Fibroblast of skin of right biceps (primary cell): Measurements from ENCODE around the gene EVI5.

ENCODE experiments used
- DNase-seq: peaks from one replicate; pipeline ENCODE4 v3.0.0-alpha.2; 2013

Gene EVI5

DNA sequence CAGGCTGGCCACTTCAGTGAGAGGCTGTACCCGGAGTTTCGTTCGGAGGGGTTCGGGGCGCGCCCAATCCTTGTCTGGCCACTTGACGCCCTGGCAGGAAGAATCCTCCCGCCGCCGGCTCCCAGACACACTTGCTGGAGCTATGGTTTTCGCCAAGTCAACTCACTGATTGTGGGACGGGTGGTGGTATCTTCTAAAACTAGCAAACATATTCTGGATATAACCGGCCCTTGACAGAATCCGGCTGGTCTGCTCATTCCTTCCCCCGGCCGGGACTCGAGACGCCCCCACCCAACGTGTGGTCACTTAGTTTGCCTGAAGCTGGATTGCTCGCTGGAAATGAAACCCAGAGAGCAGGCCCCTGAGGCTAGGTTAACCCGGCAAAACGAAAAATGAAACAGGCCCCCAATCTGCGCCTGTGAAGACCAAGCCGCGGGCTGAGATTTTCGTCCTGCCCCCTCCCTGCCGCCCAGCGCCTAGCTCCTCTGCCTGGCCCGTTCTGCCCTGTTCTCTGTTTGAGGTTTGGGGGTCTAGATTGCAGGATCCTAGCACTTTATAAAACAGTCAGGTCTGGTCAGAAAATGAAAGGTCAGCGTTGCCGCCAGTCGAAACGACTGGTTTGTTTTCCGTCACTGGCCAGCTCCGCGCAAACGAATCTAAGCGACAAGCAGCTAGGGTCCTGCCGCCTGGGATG lies 302.8 kb downstream of the EVI5 start:
- no peak for DNase-seq

DNA sequence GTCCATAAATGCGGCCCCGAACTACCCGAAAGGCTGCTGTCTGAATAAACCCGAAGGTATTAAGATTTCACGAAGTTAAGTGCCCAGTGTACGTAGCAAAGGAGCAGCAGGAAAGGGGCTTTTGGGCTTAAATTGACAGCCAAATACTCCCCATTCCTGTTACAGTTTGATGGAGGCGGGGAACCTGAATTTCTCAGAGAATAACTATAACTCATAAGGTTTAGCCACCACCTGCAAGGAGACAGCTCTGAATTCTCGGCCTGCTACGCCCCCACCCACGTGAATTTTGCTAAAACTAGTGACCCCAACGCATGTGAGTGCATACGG lies 303.3 kb downstream of the EVI5 start:
- DNase-seq, result no peak

DNA sequence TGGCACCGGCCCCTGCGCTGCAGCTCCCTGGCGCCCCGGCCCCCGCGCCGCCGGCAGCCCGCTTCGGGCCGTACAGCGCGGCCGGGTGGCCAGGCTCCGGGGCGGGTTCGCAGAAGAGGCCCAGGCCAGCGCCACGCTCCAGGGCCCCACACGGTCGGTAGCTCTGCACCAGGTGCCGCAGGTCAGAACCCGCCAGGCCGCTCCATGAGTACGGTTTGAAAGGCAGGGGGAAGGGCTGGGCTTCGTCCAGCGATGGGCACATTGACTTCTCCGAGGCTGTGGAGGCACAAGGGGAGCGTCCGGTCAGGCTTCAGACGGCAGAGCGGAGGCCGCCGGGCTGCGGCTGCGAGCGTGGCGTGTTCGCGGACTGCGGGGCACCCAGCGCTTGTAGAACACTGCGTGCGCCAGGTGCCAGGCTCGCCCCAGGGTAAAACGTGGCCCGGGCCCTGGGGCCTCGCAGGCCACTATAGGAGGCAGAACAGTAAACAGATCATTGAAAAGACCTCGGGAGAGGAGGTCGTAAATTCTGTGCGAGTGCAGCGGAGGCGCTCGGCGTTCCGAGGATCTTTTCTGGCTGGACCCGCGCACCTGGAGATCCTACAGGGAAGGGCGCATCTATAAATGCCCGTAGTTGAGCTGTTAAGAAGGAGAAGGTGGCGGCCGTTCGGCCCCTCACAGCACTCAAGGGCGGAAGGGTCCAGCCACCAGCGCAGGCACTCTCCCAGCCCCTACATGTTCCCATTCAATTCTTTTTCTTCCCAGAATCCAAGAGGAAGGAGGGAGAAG lies 303.9 kb downstream of the EVI5 start:
- no peak for DNase-seq

DNA sequence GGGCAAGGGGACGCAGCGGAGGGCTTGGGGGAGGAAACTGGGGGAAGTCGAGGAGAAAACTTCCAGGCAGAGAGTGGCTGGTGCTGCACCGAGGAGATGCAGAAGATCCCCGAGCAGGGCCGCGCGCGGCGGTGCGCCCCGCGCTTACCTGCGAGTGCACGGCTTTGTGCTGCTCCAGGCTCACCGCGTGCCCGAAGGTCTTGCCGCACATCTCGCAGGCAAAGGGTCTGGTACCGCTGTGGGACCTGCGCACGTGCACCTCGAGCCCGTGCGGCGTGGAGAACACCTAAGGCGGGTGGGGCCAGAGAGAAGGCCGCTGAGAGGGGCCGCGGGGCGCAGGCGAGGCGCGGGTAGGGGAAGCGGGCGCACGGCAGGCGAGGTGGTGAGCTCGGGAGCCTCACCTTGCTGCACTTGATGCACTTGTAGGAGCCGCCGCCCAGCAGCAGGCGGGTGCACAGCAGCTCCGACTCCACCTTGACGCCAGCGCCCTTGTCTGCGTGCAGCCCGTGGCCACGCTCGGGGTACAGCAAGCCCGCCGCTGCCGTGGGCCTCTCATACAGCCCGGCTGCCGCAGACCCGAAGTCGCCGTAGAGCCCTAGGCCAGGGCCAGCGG lies 304.6 kb downstream of the EVI5 start:
- no peak for DNase-seq

DNA sequence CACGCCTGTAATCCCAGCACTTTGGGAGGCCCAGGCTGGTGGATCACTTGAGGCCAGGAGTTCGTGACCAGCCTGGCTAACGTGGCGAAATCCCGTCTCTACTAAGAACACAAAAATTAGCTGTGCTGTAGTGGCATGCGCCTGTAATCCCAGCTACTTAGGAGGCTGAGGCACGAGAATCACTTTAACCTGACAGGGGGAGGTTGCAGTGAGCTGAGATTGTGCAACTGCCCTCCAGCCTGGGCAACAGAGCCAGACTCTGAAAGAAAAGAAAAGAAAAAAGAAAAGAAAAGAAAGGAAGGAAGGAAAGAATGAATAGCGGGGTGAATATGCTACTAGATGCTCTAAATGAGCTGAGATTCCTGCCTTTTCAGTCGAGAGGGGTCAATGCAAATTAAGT lies 305.3 kb downstream of the EVI5 start:
- DNase-seq, result no peak

DNA sequence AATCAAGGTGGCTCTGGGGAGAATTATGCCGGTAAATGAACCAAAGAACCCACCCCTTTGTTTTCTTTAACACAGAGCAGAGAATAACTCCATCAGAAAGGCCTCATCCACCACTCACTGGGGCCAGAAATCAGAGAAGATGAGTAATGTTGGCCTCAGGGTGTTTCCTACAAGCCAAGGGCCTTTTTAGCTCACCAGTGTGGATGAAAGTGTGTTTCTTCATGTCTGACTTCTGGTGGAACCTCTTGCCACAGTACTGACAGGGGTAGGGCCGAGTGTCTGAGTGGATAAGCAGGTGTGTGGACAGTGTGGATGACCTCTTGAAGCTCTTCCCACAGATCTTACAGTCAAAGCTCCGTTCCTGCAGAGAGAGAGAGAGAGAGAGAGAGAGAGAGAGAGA lies 306.5 kb downstream of the EVI5 start:
- no peak for DNase-seq

DNA sequence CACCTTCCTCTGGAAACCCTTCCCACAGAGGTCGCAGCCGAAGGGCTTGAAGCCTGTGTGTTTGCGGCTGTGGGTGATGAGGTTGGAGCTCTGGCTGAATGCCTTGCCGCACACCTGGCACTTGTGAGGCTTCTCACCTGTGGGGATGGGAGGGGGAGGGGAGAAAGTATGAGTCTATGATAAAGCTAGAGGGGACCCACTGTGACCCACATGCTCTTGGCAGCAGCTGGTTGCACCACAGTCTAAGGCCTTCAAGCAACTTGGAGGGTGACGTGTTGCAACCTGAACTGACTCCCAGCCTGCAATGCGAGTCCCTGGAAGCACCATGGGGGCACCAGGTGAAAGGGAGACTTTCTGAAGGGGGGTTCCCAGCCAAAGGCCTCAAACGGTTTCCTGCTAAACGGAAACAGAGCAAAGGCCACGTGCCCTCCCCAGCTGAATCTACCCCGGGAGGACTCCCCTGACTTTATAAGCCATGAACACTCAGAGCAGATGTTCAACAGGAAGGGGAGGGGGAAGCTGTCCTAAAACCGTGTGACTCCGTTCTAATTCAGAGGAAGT lies 308.8 kb downstream of the EVI5 start:
- DNase-seq, result no peak

DNA sequence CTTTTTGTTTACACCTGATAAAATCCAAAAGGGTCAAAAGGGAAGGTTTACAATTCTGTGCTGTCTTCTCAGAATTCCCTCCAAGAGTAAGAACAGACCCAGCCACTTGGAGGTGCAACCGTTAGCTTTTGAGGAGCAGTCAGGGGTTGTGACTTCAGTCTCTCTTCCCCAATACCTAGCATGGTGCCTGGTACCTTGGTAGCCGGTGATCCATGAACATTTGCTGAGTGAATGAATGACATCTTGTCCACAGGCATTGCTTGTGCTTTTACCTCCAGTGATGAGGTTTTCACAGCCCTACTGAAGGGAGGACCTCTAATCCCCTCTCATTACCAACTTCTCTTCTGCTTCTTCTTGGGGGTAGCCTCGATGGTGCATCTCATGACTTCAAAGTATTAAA lies 309.9 kb downstream of the EVI5 start:
- no peak for DNase-seq

DNA sequence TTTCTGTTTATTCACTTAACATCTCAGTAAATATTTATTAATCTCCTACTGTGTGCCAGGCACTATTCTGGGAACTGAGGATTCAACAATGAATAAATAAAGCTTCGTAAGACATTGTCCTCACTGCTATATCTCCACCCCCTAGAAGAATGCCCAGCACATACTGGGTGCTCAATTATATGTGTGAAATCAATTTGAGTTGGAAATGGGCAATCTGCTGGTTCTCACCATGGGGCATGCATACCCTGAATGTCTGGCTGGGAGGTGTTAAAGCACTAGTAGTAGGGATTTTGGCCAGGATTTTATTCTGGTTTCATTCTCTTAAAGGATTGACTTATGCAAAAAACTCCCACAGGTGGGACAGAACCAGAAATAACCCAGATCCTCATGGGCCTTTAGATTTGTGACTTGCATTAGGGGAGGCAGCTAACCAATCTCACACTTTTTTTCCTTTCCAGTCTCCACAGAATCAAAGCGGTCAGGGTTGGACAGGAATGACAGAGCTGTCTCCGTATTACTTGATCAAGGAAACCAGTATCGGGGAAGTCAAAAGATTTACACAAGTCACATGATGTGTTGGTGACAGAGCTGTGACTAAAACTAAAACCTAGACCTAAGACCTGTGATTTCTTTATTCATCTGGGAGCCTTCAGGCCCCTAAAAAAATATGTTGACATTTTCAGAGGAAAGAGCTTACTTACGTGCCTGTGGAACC lies 311.0 kb downstream of the EVI5 start:
- DNase-seq, result no peak

DNA sequence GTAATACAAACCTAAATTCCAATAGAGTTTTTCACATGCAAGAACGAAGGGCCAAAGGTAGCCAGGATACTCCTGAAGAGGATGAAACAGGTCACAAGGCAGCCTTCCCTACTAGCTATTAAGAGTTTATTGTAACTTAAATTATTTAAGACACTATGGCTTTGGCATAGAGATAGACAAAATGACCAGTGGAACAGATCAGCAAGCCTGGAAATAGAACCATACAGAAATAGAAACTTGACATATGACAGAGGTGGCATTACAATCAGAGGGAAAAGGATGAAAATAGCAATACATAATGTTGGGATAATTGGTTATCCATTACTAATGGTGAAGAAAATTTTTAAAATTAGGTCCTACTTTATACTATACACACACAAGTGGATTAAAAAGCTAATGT lies 314.7 kb downstream of the EVI5 start:
- DNase-seq, result no peak

DNA sequence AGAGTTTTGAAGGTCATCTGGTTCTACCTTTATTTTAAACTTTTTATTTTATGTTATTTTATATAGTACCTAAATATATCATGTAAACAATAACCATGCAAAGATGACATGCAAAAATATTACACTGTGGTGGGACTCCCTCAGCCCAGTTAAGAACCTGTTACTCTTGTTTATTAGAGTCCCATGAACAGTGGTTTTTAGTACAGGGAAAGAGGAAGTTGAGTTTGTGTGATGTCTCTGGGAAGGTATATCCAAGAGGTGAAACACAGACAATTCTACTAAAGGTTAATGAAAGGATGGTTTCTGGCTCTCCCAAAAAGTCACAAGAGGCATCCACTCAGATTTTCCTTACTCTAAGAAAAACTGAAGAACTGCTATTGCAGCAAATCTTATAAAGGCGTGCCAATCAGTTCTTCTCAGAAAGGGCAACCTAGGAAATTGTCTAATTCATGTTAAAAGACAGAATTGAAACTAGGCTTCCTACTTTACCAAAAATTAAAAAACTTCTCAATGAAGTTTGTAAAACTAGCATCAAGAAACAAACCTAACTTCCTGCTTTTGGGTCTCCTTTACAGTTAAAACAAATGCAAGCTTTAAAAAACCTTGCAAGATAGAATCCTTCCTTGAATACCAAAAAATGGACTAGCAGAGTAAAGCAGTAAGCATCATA lies 318.1 kb downstream of the EVI5 start:
- DNase-seq, result no peak

DNA sequence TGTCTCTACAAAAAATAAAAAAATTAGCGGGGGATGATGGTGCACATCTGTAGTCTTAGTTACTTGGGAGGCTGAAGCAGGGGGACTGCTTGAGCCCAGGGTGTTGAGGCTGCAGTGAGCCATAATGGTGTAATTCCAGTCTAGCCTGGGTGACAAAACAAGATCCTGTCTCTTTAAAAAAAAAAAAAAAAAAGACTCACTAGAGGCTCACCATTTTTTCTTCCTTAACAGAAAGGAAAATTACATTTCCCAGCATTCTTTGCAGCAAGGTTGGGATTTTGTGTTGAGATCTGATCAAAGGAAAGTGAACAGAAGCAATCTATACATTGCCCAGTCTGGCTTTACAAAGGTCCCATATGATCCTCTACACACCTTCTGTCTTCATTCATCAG lies 319.7 kb downstream of the EVI5 start:
- DNase-seq, result no peak

DNA sequence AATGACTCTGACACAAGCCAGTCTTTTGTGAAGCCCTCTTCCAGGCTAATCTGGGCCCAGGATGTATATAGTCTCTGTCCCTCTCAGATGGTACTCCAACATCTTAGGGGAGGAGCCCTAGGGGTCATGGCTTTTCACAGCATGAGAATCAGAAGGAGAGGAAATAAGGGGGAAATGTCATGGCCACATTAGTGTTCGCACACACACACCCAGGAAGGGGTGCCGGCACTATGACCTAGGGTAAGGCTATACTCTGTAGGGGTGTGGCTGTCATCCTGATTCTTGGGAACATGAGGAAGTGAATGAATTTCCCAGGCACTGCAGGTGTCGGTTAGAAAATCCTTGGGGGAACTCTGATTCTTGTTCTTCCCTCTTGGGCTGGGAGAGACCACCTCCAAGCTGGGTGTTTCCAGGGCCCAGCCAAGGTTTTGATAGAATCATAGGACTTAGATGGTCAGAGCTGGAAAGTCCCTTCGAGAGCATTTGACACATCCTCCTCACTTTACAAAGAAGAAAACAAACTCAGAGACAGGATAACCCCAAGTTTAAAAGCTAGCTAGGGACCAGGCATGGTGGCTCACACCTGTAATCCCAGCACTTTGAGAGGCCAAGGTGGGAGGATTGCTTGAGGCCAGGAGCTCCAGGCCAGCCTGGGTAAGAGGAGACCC lies 320.2 kb downstream of the EVI5 start:
- no peak for DNase-seq

DNA sequence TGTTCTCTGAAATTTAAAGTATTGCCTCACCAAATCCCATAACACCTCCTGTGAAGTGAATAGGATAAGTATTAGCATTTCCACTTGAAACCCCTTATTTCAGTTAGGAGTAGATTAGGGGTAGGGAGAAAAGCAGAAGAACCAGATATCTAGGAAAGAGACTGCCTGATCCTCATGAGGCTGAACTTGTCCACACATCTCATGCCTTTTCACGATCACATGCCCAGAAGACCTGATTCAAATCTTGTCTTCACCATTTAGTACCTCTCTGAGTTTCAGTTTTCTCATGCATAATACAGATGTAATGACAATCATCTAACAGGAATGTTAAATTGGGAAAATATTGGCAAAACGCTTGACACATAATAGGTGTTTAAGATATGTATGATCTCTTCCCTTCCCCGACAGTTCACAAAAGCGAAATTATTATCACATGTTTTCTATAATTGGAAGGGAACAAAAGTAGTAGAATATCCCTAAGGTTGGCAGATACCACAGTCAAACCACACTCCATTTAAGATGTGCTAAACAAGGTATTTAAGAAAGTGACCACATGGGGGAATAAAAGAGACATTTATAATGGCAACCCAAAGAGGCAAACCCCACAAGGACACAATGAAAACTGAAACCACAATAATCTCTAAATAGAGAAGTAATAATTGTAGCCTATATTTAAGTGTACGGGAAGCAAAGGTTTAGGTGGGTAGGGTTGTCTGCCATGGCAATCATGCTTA lies 323.4 kb downstream of the EVI5 start:
- DNase-seq, result no peak

DNA sequence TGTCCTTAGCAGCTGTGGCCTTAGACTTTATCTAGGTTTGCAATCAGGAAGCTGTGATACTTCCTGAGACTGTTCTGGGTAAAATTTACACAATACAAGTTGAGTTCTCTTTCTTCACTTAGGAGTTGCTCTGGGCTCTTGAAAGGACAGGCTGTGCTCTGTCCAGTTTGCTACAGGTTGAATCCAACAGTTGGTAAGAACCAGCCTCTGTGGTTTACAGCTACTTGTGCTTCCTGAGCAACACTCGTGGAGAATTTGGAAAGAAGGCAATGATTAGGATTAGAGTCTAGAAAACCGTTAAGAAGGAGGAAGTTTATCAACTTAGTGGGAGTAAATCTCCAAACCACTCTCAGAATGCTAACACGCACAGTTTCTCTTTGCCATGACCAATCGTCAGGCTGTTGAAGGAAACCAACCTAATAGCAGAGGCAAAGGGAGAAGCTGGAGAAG lies 325.0 kb downstream of the EVI5 start:
- no peak for DNase-seq
